OCI-LY1 (cell line): Measurements from ENCODE around the gene MAML2.

Experiments
- H2AFZ ChIP-seq: fragments of 200-600 bp; sonication (generic), shearing (Covaris generic); 2 replicates; pipeline ENCODE4 v1.6.0; 2014; ENCODE audit warnings: antibody characterized with exemption, mild to moderate bottlenecking, low read length
- H3F3A ChIP-seq: fragments of 200-600 bp; sonication (generic), shearing (Covaris generic); 2 replicates; pipeline ENCODE4 v1.6.0; 2014; ENCODE audit warnings: mild to moderate bottlenecking, antibody characterized with exemption, low read length, moderate library complexity; ENCODE audit not compliant: insufficient read depth
- H3K27ac ChIP-seq: fragments of 200-600 bp; sonication (generic); 2 replicates; pipeline ENCODE4 v1.5.1; 2014; ENCODE audit warnings: low read length, mixed run types, mild to moderate bottlenecking, low read depth; ENCODE audit not compliant: poor library complexity, severe bottlenecking
- H3K27me3 ChIP-seq: fragments of 200-600 bp; sonication (generic); 2 replicates; pipeline ENCODE4 v1.6.0; 2014; ENCODE audit warnings: antibody characterized with exemption, mild to moderate bottlenecking, low read length, moderate library complexity; ENCODE audit not compliant: insufficient read depth
- H3K36me3 ChIP-seq: fragments of 200-600 bp; sonication (generic); 2 replicates; pipeline ENCODE4 v1.6.1; 2014; ENCODE audit warnings: mild to moderate bottlenecking, antibody characterized with exemption, low read length, moderate library complexity, mixed read lengths; ENCODE audit not compliant: insufficient read depth
- H3K4me1 ChIP-seq: fragments of 200-600 bp; sonication (generic); 2 replicates; pipeline ENCODE4 v1.5.1; 2014; ENCODE audit warnings: mild to moderate bottlenecking, low read length, moderate library complexity; ENCODE audit not compliant: insufficient read depth, severe bottlenecking
- H3K4me2 ChIP-seq: fragments of 200-600 bp; sonication (generic), shearing (Covaris generic); 2 replicates; pipeline ENCODE4 v1.6.1; 2014; ENCODE audit warnings: low read length
- H3K4me3 ChIP-seq: fragments of 200-600 bp; sonication (generic); 2 replicates; pipeline ENCODE4 v1.5.1; 2014; ENCODE audit warnings: low read length, low read depth, mild to moderate bottlenecking, mixed read lengths; ENCODE audit not compliant: poor library complexity, severe bottlenecking
- H3K79me2 ChIP-seq: fragments of 200-600 bp; shearing (Covaris generic); 2 replicates; pipeline ENCODE4 v1.6.1; 2016; ENCODE audit warnings: mixed run types, low read length, mixed read lengths; ENCODE audit not compliant: insufficient read depth
- H3K9ac ChIP-seq: fragments of 200-600 bp; sonication (generic), shearing (Covaris generic); 2 replicates; pipeline ENCODE4 v1.6.1; 2014; ENCODE audit warnings: mild to moderate bottlenecking, low read length, mixed read lengths
- H3K9me2 ChIP-seq: fragments of 200-600 bp; sonication (generic), shearing (Covaris generic); 2 replicates; pipeline ENCODE4 v1.6.1; 2014; ENCODE audit warnings: low read depth, mild to moderate bottlenecking, low read length, mixed read lengths
- H3K9me3 ChIP-seq: fragments of 200-600 bp; shearing (Covaris generic); 2 replicates; pipeline ENCODE4 v1.6.1; 2014; ENCODE audit warnings: low read length, mixed read lengths
- H4K20me1 ChIP-seq: fragments of 200-600 bp; sonication (generic), shearing (Covaris generic); 2 replicates; pipeline ENCODE4 v1.6.0; 2016; ENCODE audit warnings: mild to moderate bottlenecking, low read length; ENCODE audit not compliant: insufficient read depth
- CTCF ChIP-seq: fragments of 200-600 bp; sonication (generic), shearing (Covaris generic); IDR thresholded peaks from 2 replicates; pipeline ENCODE4 v1.5.1; 2017; ENCODE audit warnings: mild to moderate bottlenecking, antibody characterized with exemption, low read length, moderate library complexity, mixed read lengths
- EZH2 ChIP-seq: fragments of 200-600 bp; sonication (generic), shearing (Covaris generic); IDR thresholded peaks from 2 replicates; pipeline ENCODE4 v1.8.0; 2017; ENCODE audit warnings: borderline replicate concordance, mixed run types, mild to moderate bottlenecking, antibody characterized with exemption, low read length, moderate library complexity, mixed read lengths

MAML2 gene

GRCh38 chr11:96126917-96127595 is 215.9 kb downstream of the MAML2 start:
- no peak overlapping the region for H3K4me3 ChIP-seq
- no peaks in the 10 kb centered on the region for H4K20me1 ChIP-seq
- H3K9ac ChIP-seq: no peak overlapping the region
- H3K79me2 ChIP-seq: no peaks in the 10 kb centered on the region
- H3K4me2 ChIP-seq: no peak overlapping the region
- no peak overlapping the region for H2AFZ ChIP-seq
- H3F3A ChIP-seq: no peaks in the 10 kb centered on the region
- H3K4me1 ChIP-seq: peaks cover 14% of the 10 kb centered on the region
- H3K27me3 ChIP-seq: no peaks in the 10 kb centered on the region
- no peak overlapping the region for H3K27ac ChIP-seq
- H3K9me3 ChIP-seq: no peaks in the 10 kb centered on the region
- TF ChIP-seq CTCF (no peak), EZH2 (no peak)
- H3K9me2 ChIP-seq: no peaks in the 10 kb centered on the region
- no peaks in the 10 kb centered on the region for H3K36me3 ChIP-seq

GRCh38 chr11:96125400-96125799 is 217.6 kb downstream of the MAML2 start:
- Histone ChIP-seq H3F3A (no peaks in the 10 kb centered on the region), H3K9me2 (no peaks in the 10 kb centered on the region), H4K20me1 (no peaks in the 10 kb centered on the region), H3K9ac (no peak overlapping the region), H2AFZ (no peak overlapping the region), H3K4me3 (no peak overlapping the region), H3K9me3 (no peaks in the 10 kb centered on the region), H3K27me3 (no peaks in the 10 kb centered on the region), H3K4me2 (no peak overlapping the region), H3K4me1 (peaks cover 14% of the 10 kb centered on the region), H3K79me2 (no peaks in the 10 kb centered on the region), H3K36me3 (no peaks in the 10 kb centered on the region), H3K27ac (no peak overlapping the region)
- TF ChIP-seq CTCF (no peak), EZH2 (no peak)

- H3K27ac ChIP-seq: no peak overlapping the region
These were observed 218.8 kb downstream of the MAML2 start for GRCh38 chr11:96124155-96124554.

More at GRCh38 chr11:96124155-96124554, 218.8 kb downstream of the MAML2 start:
- no peak overlapping the region for H3K9ac ChIP-seq
- no peaks in the 10 kb centered on the region for H4K20me1 ChIP-seq
- no peak overlapping the region for H3K4me2 ChIP-seq
- H3K36me3 ChIP-seq: no peaks in the 10 kb centered on the region
- no peaks in the 10 kb centered on the region for H3K9me2 ChIP-seq
- no peaks in the 10 kb centered on the region for H3K79me2 ChIP-seq
- no peak overlapping the region for H2AFZ ChIP-seq
- H3K27me3 ChIP-seq: no peaks in the 10 kb centered on the region
- peaks cover 14% of the 10 kb centered on the region for H3K4me1 ChIP-seq
- no peaks in the 10 kb centered on the region for H3F3A ChIP-seq
- H3K4me3 ChIP-seq: no peak overlapping the region
- TF ChIP-seq CTCF (no peak), EZH2 (no peak)
- no peaks in the 10 kb centered on the region for H3K9me3 ChIP-seq
